A172 (cell line): ENCODE results near the gene MMP2. TPM values are rescaled to one million over a fixed set of nuclear protein-coding genes. Genes with fewer than 3 reads are reported as not detected.

ENCODE experiments used
- DNase-seq: peaks from one replicate; pipeline ENCODE4 v3.0.0-alpha.2; 2015; ENCODE audit warnings: low spot score
- total RNA-seq: library from RNA; depleted of rRNA; stranded (reverse); fragments of >200 nt; shearing (Covaris generic); gene quantifications from 2 replicates; pipeline ENCODE4 v1.2.3, GENCODE V29; 2014

MMP2 gene
- total RNA-seq, 1 experiment from 2014 or later, result 103 TPM

DNA sequence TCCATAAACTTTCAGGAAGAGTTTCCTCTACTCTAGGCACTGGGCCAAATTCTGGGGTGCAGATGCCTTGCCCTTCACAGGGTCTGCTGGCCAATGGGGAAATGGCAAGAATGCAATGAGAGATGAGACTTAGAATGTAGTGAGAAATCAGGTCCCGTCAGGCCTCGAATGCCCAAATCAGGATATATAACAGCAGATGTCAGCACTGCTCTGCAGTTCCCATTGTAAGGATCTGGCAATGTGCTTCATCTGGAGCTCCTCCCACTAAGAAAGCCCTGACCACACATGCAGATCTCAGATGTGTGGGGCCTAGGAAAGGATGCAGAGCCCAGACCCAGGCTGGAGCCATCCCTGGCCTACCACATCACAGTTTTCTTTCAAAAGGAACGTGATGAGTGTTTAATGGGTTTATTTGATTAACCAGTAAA, 16.0 kb downstream of the MMP2 start:
- DNase-seq, result peak; percentile 79

GRCh38 chr16:55495616-55496289, 16.8 kb downstream of the MMP2 start:
- DNase-seq, result peak; percentile 22

GRCh38 chr16:55496509-55497145, 17.6 kb downstream of the MMP2 start:
- no peak for DNase-seq

DNA sequence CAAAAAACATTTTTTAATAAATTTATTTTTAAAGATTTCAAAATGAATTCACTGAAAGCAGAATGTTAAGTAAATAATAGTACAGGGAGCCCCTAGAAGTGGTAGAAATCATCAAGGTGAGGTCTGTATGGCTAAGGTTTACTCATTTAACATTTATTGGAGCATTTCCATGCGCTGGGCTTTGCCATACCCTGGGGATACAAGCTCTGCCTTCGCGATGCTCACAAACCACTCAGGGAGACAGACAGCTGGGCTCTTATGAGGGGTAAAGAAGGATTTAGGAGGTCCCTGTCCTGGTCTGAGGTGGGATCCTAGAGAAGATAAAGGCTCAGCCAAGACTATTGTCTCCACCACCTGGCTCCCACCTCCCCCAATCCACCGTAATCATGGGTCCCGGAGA, 18.6 kb downstream of the MMP2 start:
- no peak for DNase-seq

DNA sequence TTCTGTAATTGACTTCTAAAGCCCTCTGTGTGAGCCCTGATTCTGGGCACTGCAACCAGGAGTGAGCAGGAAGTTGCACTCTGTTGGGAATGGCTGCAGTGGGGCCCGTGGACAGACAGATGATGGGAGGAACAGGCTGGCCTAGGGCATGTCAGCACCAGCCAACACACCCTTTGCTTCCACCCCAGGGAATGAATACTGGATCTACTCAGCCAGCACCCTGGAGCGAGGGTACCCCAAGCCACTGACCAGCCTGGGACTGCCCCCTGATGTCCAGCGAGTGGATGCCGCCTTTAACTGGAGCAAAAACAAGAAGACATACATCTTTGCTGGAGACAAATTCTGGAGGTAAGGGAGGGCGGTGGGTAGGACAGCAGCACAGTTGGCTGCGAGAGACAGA, 19.1 kb downstream of the MMP2 start:
- no peak for DNase-seq

- no peak for DNase-seq
Observed at GRCh38 chr16:55499281-55499680, 20.3 kb downstream of the MMP2 start.

GRCh38 chr16:55499951-55500529, 21.0 kb downstream of the MMP2 start:
- DNase-seq, result peak; percentile 94

DNA sequence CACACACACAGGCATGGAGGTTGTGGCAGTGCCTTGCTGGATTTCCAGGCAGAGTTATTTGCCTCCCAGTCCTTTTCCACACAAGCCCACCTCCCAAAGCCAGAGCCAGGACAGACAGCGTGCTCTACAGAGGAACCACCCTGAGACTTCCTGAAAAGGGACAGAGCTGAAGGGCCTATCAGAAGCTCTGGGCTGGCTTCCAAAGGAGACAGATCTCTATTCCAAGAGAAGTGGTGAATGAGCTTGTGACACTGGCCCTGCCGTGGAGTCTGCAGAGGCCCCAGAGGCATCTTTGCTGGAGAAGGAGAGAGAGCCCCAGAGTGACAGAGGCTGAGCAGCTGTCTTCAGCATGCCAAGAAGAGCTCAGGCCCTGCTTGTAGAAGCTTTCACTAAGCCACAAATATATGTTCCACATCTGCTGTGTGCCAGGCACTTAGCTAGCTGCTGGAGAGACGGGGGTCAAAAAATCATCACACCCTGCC, 21.6 kb downstream of the MMP2 start:
- peak; percentile 51 for DNase-seq

DNA sequence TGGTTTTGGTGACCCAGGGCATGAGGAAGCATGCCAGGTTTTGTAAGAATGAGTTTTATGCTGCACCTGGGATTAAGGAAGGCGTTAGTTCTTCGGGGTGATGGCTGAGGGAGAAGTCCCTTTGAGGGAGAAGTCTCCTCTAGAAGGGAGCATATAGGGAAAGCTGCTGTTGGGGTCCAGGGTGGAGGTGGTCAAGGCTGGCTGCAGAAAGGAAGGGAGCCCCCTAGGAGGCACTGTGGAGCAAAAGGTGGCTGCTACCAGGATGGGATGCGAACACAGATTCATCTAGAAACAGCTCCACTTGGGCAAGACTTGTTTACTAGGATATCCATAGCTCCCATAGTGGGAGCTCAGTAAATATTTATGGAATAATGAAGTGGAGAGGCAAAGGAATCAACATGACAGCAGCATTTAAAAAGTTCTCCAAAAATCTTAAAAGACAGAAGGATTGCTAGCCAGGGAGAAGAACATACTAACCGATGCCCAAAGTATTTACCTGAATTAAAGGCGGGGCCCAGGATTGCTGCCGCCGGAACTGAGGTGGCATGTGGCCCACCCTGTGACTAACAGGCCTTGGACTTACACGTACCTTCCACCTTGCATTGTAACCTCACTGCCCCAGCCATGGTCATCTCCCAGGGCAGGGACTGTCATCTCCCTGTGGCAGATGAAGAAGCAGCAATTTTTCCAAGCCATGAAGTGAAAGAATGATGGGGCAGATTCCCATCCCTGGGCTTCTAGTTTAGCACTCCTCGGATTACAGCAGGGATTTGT, 22.7 kb downstream of the MMP2 start:
- no peak for DNase-seq

GRCh38 chr16:55502801-55503366, 23.9 kb downstream of the MMP2 start:
- peak; percentile 87 for DNase-seq

DNA sequence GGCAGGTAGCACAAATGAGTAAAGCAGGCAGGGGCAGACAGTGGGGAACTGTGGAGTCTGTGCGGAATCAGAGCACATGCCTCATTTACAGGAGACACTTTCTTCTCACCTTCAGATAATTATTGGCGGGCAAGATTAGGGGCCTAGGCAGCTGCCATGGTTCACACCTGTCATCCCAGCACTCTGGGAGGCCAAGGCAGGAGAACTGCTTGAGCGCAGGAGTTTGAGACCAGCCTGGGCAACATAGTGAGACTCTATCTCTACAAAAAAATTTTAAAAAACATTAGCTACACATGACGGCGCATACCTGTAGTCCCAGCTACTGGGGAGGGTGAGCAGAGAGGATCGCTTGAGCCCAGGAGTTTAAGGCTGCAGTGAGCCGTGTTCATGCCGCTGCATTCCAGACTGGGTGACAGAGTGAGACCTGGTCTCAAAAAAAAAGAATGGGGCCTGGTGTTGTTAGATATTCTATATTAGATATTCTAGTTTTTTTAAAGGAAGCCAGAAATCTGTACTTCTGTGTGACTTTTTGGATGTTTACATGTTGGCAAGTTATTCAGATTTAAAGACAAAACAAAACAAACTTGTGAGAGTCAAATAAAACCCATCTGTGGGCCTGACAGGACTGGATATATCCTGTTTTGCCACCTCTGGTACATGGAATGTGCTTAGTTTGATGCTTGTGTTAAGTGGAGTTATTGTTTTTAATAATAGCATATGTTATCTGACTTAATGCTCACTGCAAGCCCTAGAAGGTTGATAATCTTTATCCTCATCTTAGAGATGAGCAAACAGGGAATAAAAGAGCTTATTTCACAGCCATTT, 24.9 kb downstream of the MMP2 start:
- DNase-seq, result no peak

GRCh38 chr16:55505333-55506015, 26.5 kb downstream of the MMP2 start:
- DNase-seq, result no peak

- DNase-seq, result no peak
Observed at GRCh38 chr16:55506083-55506482, 27.1 kb downstream of the MMP2 start.

GRCh38 chr16:55506708-55507107, 27.7 kb downstream of the MMP2 start:
- no peak for DNase-seq

GRCh38 chr16:55508271-55508921, 29.4 kb downstream of the MMP2 start:
- DNase-seq, result no peak

DNA sequence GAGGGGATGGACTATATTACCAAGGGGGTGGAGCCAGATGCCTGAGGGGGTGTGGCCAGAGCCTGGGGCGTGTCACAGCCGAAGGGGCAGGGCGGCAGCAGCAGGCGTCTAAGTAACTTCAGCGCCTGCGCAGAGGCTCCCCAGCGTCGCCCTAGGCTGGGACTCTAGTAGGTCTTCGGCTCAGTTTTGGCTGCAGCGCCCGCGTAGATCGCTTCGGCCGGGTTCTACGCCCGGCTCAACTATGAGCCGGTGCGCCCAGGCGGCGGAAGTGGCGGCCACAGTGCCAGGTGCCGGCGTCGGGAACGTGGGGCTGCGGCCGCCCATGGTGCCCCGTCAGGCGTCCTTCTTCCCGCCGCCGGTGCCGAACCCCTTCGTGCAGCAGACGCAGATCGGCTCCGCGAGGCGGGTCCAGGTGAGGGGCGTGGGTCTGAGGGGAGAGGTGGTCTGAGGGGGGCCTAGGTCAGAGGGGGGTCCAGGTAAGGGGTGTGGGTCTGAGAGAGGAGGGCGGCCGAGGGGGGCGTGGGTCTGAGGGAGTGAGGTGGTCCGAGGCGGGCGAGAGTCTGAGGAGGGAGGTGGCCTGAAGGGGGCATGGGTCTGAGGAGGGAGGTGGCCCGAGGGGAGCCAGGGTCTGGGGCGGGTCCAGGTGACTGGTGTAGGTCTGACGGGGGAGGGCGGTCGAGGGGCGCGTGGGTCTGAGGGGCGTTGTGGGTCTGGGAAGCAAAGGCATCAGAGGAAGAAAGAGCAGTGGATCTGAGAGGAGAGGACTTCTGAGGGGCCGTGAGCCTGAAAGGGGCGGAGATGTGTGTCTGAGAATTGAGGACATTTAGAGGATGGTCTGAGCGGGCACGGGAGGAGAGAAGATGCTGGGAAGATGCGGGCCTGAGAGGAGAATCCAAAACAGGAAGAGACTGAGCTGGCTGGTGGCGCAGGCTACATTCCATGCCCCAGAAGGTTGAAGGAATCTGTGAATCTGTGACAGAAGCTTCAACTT, 30.2 kb downstream of the MMP2 start, which contains the start of gene LPCAT2:
TSS of gene LPCAT2 (plus strand) at position 132 of the 991 bp plus-strand sequence. CDS start at position 242, 110 bp downstream.
- peak; percentile 88 for DNase-seq

DNA sequence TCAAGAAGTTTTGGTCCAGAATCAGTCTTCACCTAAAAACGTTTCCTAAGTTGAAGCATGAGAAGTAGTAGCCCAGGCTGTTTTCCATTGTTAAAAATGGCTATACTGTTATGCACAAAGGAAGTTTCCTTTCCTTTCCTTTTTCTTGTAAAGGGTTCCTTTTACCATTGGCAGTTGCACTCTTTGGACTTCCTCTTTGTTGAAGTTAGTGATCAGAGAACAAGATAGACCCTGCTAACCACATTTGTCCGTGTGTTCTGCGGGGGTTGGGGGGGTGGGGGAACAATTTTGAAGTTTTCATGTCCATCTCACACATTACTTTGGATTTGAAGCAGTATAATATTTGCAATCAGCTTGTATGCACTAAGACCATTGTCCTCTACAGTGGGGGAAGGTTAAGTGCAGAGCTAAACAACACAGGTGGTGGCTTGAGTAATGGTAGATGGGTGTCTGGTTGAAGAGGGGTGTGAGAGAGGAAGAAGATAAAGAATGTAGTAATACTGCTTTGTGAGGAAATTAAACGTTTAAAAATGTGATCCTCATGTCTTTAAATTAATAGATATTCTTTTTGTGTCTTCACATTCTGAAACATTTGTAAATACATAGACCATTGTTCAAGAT, 31.3 kb downstream of the MMP2 start:
- no peak for DNase-seq

DNA sequence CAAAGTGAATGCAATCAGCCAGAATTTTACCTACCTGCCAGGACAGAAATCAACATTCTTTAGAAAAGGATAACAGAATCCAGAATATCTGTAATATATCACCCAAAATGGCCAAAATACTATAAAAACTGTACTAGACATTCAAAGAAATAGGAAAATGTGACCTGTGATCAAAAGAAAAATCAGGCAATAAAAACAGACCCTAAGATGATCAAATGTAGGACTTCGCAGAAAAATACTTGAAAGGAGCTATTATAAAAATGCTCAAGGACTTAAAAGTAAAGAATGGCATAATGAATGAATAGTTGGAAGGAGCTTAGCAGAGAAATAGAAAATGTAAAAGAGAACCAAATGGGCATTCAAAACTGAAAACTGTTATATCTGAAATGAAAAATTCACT, 33.9 kb downstream of the MMP2 start:
- no peak for DNase-seq
